Keratinocyte (primary cell): ENCODE data around the gene PTK7.

Experiments
- CTCF ChIP-seq, 3 experiments: IDR thresholded peaks in 1 of 3; conservative IDR thresholded peaks in 1 of 3; optimal IDR thresholded peaks in 1 of 3; 2 replicates in 2 of 3; 3 replicates in 1 of 3; pipeline versions ENCODE3 to v1.5.1; 2011; ENCODE audit warnings: low read length in 3 of 3, mild to moderate bottlenecking in 3 of 3, moderate library complexity in 2 of 3, control low read depth in 1 of 3, inconsistent platforms in 1 of 3; ENCODE audit not compliant: insufficient read depth in 2 of 3; ENCODE audit errors: extremely low read depth in 1 of 3
- EZH2 ChIP-seq: IDR thresholded peaks from one replicate; pipeline ENCODE4 v1.6.1; 2012; ENCODE audit warnings: inconsistent platforms, mild to moderate bottlenecking, low read length, moderate library complexity

- TF ChIP-seq CTCF (optimal IDR thresholded peaks at IDR 0.05 in 1 of 3, IDR thresholded peaks at IDR 0.05 in 1 of 3, conservative IDR thresholded peaks at IDR 0.05 in 1 of 3; ENCODE audit: extremely low read depth in 1 of 3, insufficient read depth in 2 of 3, low read length in 3 of 3) (no peak), EZH2 (no peak)
Observed at GRCh38 chr6:43173591-43174262, 97.6 kb downstream of the PTK7 start.
